NB4 (cell line): Measurements from ENCODE around the gene PDCL3.

Experiments used
- CTCF ChIP-seq: IDR thresholded peaks from one replicate; pipeline ENCODE4 v1.5.1; 2012; ENCODE audit warnings: low read depth, low read length
- MAX ChIP-seq: IDR thresholded peaks from 2 replicates; pipeline ENCODE4 v1.6.1; 2011; ENCODE audit warnings: low read depth, low read length
- MYC ChIP-seq: IDR thresholded peaks from 2 replicates; pipeline ENCODE4 v1.6.1; 2011; ENCODE audit warnings: low read depth, low read length
- POLR2A ChIP-seq: IDR thresholded peaks from 2 replicates; pipeline ENCODE4 v1.6.1; 2011; ENCODE audit warnings: mild to moderate bottlenecking; ENCODE audit not compliant: insufficient read length; ENCODE audit errors: extremely low read depth

- TF ChIP-seq CTCF, result no peak
- TF ChIP-seq MYC, result no peak
- TF ChIP-seq POLR2A, result no peak
- no peak for TF ChIP-seq MAX
Observed at GRCh38 chr2:100522430-100522829, 40.4 kb upstream of the PDCL3 start.
